Omental fat pad (tissue), 4 donors: Measurements from ENCODE around the gene ZW10. TPM values are rescaled to one million over a fixed set of nuclear protein-coding genes. Genes with fewer than 3 reads are reported as not detected.
"Not testable (repeated sequence)": the region's sequence is repeated elsewhere in the genome, so short reads cannot be mapped to it uniquely, and the experiment has no call there.

Experiments used
- ATAC-seq: fragments of 150-250 bp; one replicate; pipeline ENCODE4 v1.9.1; 2016; ENCODE audit warnings: mild to moderate bottlenecking, moderate library complexity; ENCODE audit not compliant: low FRiP score
- DNase-seq: peaks from one replicate; pipeline ENCODE4 v3.0.0-alpha.2; 2019; ENCODE audit warnings: low spot score
- CTCF ChIP-seq, 3 donors: fragments of 450-650 bp; IDR thresholded peaks; one replicate each; pipeline ENCODE4 v1.5.1; 2016 to 2017; ENCODE audit warnings: antibody characterized with exemption in 3 of 3, mild to moderate bottlenecking in 3 of 3, moderate library complexity in 2 of 3
- total RNA-seq, 4 donors: library from RNA; depleted of rRNA; stranded (reverse); fragments of >200 nt; gene quantifications; one replicate each; pipeline ENCODE4 v1.1.0, GENCODE V29; 2016

Gene ZW10
- total RNA-seq, 4 donors from 2014 or later: 9.6 to 12.6 (median 10.3) TPM

- DNase-seq: no peak
- ATAC-seq: no peak
- TF ChIP-seq CTCF (IDR thresholded peaks at IDR 0.05): no peak
These were observed 6.0 kb upstream of the ZW10 start, which contains the start of gene CLDN25 for GRCh38 chr11:113779496-113779895. TSS of gene CLDN25 (plus strand) at chr11:113779796. CDS start at chr11:113779796, 0 bp downstream.

GRCh38 chr11:113778111-113778910, 4.8 kb upstream of the ZW10 start:
- ATAC-seq (no peak), DNase-seq (no peak)

GRCh38 chr11:113774174-113774503, 647 bp upstream of the ZW10 start:
- no peak for TF ChIP-seq CTCF (IDR thresholded peaks at IDR 0.05)
- no peak for ATAC-seq
- DNase-seq: no peak

More at GRCh38 chr11:113778111-113778910, 4.8 kb upstream of the ZW10 start:
- no peak for TF ChIP-seq CTCF (IDR thresholded peaks at IDR 0.05)

GRCh38 chr11:113773092-113773415, 438 bp downstream of the ZW10 start:
- DNase-seq: no peak
- TF ChIP-seq CTCF (IDR thresholded peaks at IDR 0.05): no peak
- peak; percentile 47 for ATAC-seq

GRCh38 chr11:113771964-113772363, 1.5 kb downstream of the ZW10 start:
- ATAC-seq (no peak), DNase-seq (no peak)
- TF ChIP-seq CTCF (IDR thresholded peaks at IDR 0.05): no peak

- DNase-seq (no peak), ATAC-seq (no peak)
- no peak for TF ChIP-seq CTCF (IDR thresholded peaks at IDR 0.05)
These were observed 8.8 kb downstream of the ZW10 start for GRCh38 chr11:113764527-113765219.

GRCh38 chr11:113763040-113763439, 10.5 kb downstream of the ZW10 start:
- not testable (repeated sequence) for DNase-seq, ATAC-seq
